Activated CD8-positive, alpha-beta memory T cell treated with anti-CD3 and anti-CD28 coated beads, Interleukin-2, amount 50 U/mL, for 48 hours (primary cell): ENCODE results near the gene HECTD3.
"Not testable (repeated sequence)": the region's sequence is repeated elsewhere in the genome, so short reads cannot be mapped to it uniquely, and the experiment has no call there.

ENCODE experiments used
- DNase-seq: peaks from one replicate; pipeline ENCODE4 v3.0.0-alpha.2; 2020

HECTD3 gene

GRCh38 chr1:44985747-44986359 lies 25.3 kb downstream of the HECTD3 start:
- DNase-seq = no peak

- not testable (repeated sequence) for DNase-seq
These were observed 33.8 kb downstream of the HECTD3 start for GRCh38 chr1:44977372-44977771.

GRCh38 chr1:44976252-44976651 lies 34.9 kb downstream of the HECTD3 start:
- no peak for DNase-seq

- DNase-seq = no peak
These were observed 37.5 kb downstream of the HECTD3 start for GRCh38 chr1:44973645-44974044.

- DNase-seq = no peak
These were observed 40.8 kb downstream of the HECTD3 start for GRCh38 chr1:44970317-44970716.

GRCh38 chr1:44964396-44964795 lies 46.7 kb downstream of the HECTD3 start:
- no peak for DNase-seq

GRCh38 chr1:44962729-44963128 lies 48.4 kb downstream of the HECTD3 start:
- no peak for DNase-seq

GRCh38 chr1:44962022-44962421 lies 49.1 kb downstream of the HECTD3 start:
- not testable (repeated sequence) for DNase-seq

- not testable (repeated sequence) for DNase-seq
These were observed 53.6 kb downstream of the HECTD3 start for GRCh38 chr1:44957566-44957965.

- DNase-seq = not testable (repeated sequence)
These were observed 55.0 kb downstream of the HECTD3 start for GRCh38 chr1:44956077-44956476.
